LNCAP (cell line): ENCODE data around the gene SLC16A5.

Experiments
- CTCF ChIP-seq: fragments of 450-650 bp; IDR thresholded peaks from 2 replicates; pipeline ENCODE4 v1.5.1; 2017; ENCODE audit warnings: mild to moderate bottlenecking

Gene SLC16A5

GRCh38 chr17:75061618-75062017 is 26.1 kb upstream of the SLC16A5 start:
- TF ChIP-seq CTCF, result no peak

- no peak for TF ChIP-seq CTCF
Measured at GRCh38 chr17:75063201-75063600, 24.6 kb upstream of the SLC16A5 start.

- TF ChIP-seq CTCF, result no peak
Measured at GRCh38 chr17:75063626-75064025, 24.1 kb upstream of the SLC16A5 start.

- no peak for TF ChIP-seq CTCF
Measured at GRCh38 chr17:75064040-75064439, 23.7 kb upstream of the SLC16A5 start.

GRCh38 chr17:75064460-75064859 is 23.3 kb upstream of the SLC16A5 start:
- no peak for TF ChIP-seq CTCF

- TF ChIP-seq CTCF, result no peak
Measured at GRCh38 chr17:75064867-75065561, 22.7 kb upstream of the SLC16A5 start.

GRCh38 chr17:75065562-75066151 is 22.1 kb upstream of the SLC16A5 start:
- TF ChIP-seq CTCF, result no peak
